HG03135 (cell line): ENCODE data around the gene STX10.

ENCODE experiments used
- ATAC-seq: cut with Tn5 transposase; IDR thresholded peaks from one replicate; pipeline ENCODE4 v1.9.1; 2021; ENCODE audit warnings: mild to moderate bottlenecking, moderate library complexity; ENCODE audit not compliant: unreplicated experiment

Gene STX10

GRCh38 chr19:13121551-13122274 lies 28.5 kb downstream of the STX10 start:
- no peak for ATAC-seq

GRCh38 chr19:13120817-13121216 lies 29.4 kb downstream of the STX10 start:
- no peak for ATAC-seq

GRCh38 chr19:13120031-13120430 lies 30.1 kb downstream of the STX10 start:
- ATAC-seq, result no peak

- ATAC-seq, result no peak
These were observed 30.5 kb downstream of the STX10 start for GRCh38 chr19:13119627-13120026.

GRCh38 chr19:13118424-13119193 lies 31.6 kb downstream of the STX10 start:
- no peak for ATAC-seq

GRCh38 chr19:13117772-13118423 lies 32.3 kb downstream of the STX10 start, which contains the start of gene NACC1:
Gene NACC1 (plus strand): TSS chr19:13118264. CDS start chr19:13135208, 16,944 bp downstream.
- ATAC-seq, result peak; percentile 55

- peak; percentile 8 for ATAC-seq
These were observed 32.9 kb downstream of the STX10 start for GRCh38 chr19:13117176-13117771.

GRCh38 chr19:13116282-13117175 lies 33.6 kb downstream of the STX10 start, which contains the start of gene TRMT1:
Gene TRMT1 (minus strand): TSS chr19:13116740. CDS start chr19:13116399, 341 bp downstream.
- peak; percentile 45 for ATAC-seq

GRCh38 chr19:13115936-13116281 lies 34.3 kb downstream of the STX10 start:
- no peak for ATAC-seq

- ATAC-seq, result no peak
These were observed 37.6 kb downstream of the STX10 start for GRCh38 chr19:13112555-13112954.

GRCh38 chr19:13110099-13110610 lies 40.0 kb downstream of the STX10 start:
- no peak for ATAC-seq

- ATAC-seq, result no peak
These were observed 40.6 kb downstream of the STX10 start for GRCh38 chr19:13109361-13110098.

- ATAC-seq, result no peak
These were observed 45.1 kb downstream of the STX10 start for GRCh38 chr19:13104848-13105711.

- ATAC-seq, result peak; percentile 35
These were observed 45.8 kb downstream of the STX10 start for GRCh38 chr19:13104360-13104847.

- no peak for ATAC-seq
These were observed 46.4 kb downstream of the STX10 start for GRCh38 chr19:13103581-13104359.

GRCh38 chr19:13102666-13103580 lies 47.3 kb downstream of the STX10 start, which contains the start of gene LYL1:
Gene LYL1 (minus strand): TSS chr19:13102858. CDS start chr19:13101171, 1,687 bp downstream.
- peak; percentile 36 for ATAC-seq

- ATAC-seq, result no peak
These were observed 47.8 kb downstream of the STX10 start for GRCh38 chr19:13102416-13102665.
